ENCODE data around the gene COPE. TPM values are rescaled to one million over a fixed set of nuclear protein-coding genes. Genes with fewer than 3 reads are reported as not detected.

The COPE gene
- total RNA-seq, 1 experiment from 2014 or later, result 207 TPM

- Histone ChIP-seq H3K9me3 (no peaks in the 10 kb centered on the region), H3K4me1 (no peaks in the 10 kb centered on the region), H3K27me3 (replicated peaks; ENCODE audit: control insufficient read depth, insufficient read depth, low read length) (no peaks in the 10 kb centered on the region), H3K36me3 (ENCODE audit: control insufficient read depth, insufficient read depth, low read length) (no peaks in the 10 kb centered on the region), H3K4me3 (ENCODE audit: low read depth, low read length) (no peak overlapping the region)
- Mint-ChIP-seq H3K9me3 (ENCODE audit: unreplicated experiment) (no peaks in the 10 kb centered on the region), H3K4me1 (ENCODE audit: low read depth, unreplicated experiment) (peaks cover 6% of the 10 kb centered on the region), H3K27me3 (ENCODE audit: insufficient read depth, unreplicated experiment) (no peaks in the 10 kb centered on the region), H3K4me3 (ENCODE audit: unreplicated experiment) (no peak overlapping the region), H3K27ac (ENCODE audit: unreplicated experiment) (no peak overlapping the region), H3K36me3 (ENCODE audit: insufficient read depth, unreplicated experiment) (no peaks in the 10 kb centered on the region)
- ChIA-PET POLR2A (no interaction called here), CTCF (no interaction called here)
- no peak for TF ChIP-seq CTCF (IDR thresholded peaks at IDR 0.05; ENCODE audit: insufficient read depth in 1 of 2, low read depth in 1 of 2, low read length in 1 of 2, severe bottlenecking in 1 of 2, unreplicated experiment in 1 of 2)
- BruUV-seq (replicated peaks), result no TSS peak
- intact Hi-C loops (cut with micrococcal nuclease; ENCODE audit: unreplicated experiment), result no loop called here
- no peak for DNase-seq
Observed at GRCh38 chr19:18945297-18945696, 26.1 kb upstream of the COPE start.

DNA sequence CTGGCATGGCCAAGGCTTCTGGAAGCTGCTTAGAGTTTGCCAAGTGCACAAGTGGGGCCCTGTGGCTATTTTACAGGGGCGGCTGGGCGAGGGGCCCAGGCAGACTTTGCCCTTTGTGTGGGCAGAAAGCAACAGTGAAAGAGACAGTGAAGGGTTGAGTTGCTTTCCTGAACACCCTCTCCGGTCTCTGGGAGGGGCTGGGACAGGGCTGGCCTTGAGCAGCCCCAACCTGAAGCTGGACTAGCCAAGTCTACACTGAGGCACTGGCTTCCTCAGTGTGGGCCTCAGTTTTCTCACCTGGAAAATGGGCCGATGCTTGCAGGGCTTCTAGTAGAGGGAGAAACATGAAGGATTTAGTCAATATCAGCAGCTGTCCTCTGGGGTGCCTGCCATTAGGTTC, 24.3 kb upstream of the COPE start:
- POLR2A ChIA-PET, result no interaction called here

GRCh38 chr19:18942692-18943091, 23.5 kb upstream of the COPE start:
- H3K27ac Mint-ChIP-seq (ENCODE audit: unreplicated experiment), result no peak overlapping the region
- Histone ChIP-seq H3K36me3 (ENCODE audit: control insufficient read depth, insufficient read depth, low read length) (no peaks in the 10 kb centered on the region), H3K4me3 (ENCODE audit: low read depth, low read length) (no peak overlapping the region), H3K4me1 (no peaks in the 10 kb centered on the region), H3K9me3 (no peaks in the 10 kb centered on the region), H3K27me3 (replicated peaks; ENCODE audit: control insufficient read depth, insufficient read depth, low read length) (no peaks in the 10 kb centered on the region)
- H3K27me3 Mint-ChIP-seq (ENCODE audit: insufficient read depth, unreplicated experiment), result no peaks in the 10 kb centered on the region
- DNase-seq, result no peak
- TF ChIP-seq CTCF (IDR thresholded peaks at IDR 0.05; ENCODE audit: insufficient read depth in 1 of 2, low read depth in 1 of 2, low read length in 1 of 2, severe bottlenecking in 1 of 2, unreplicated experiment in 1 of 2), result no peak
- intact Hi-C loops (cut with micrococcal nuclease; ENCODE audit: unreplicated experiment), result loop anchor here (5.0 kb wide), 1 partner anchor 45 kb away; no protein-coding TSS in a partner anchor
- ChIA-PET POLR2A (no interaction called here), CTCF (no interaction called here)
- H3K4me3 Mint-ChIP-seq (ENCODE audit: unreplicated experiment), result peak overlapping the region; percentile 77
- no TSS peak for BruUV-seq (replicated peaks)
- no peaks in the 10 kb centered on the region for H3K9me3 Mint-ChIP-seq (ENCODE audit: unreplicated experiment)
- peaks cover 12% of the 10 kb centered on the region for H3K4me1 Mint-ChIP-seq (ENCODE audit: low read depth, unreplicated experiment)
- H3K36me3 Mint-ChIP-seq (ENCODE audit: insufficient read depth, unreplicated experiment), result peaks cover 9% of the 10 kb centered on the region

More for the DNA sequence above, 24.3 kb upstream of the COPE start:
- Histone ChIP-seq H3K36me3 (ENCODE audit: control insufficient read depth, insufficient read depth, low read length) (no peaks in the 10 kb centered on the region), H3K27me3 (replicated peaks; ENCODE audit: control insufficient read depth, insufficient read depth, low read length) (no peaks in the 10 kb centered on the region), H3K4me3 (ENCODE audit: low read depth, low read length) (no peak overlapping the region), H3K9me3 (no peaks in the 10 kb centered on the region), H3K4me1 (no peaks in the 10 kb centered on the region)
- peaks cover 12% of the 10 kb centered on the region for H3K4me1 Mint-ChIP-seq (ENCODE audit: low read depth, unreplicated experiment)
- H3K36me3 Mint-ChIP-seq (ENCODE audit: insufficient read depth, unreplicated experiment), result peaks cover 6% of the 10 kb centered on the region
- BruUV-seq (replicated peaks), result no TSS peak
- no peak overlapping the region for H3K4me3 Mint-ChIP-seq (ENCODE audit: unreplicated experiment)
- H3K27ac Mint-ChIP-seq (ENCODE audit: unreplicated experiment), result no peak overlapping the region
- no peaks in the 10 kb centered on the region for H3K27me3 Mint-ChIP-seq (ENCODE audit: insufficient read depth, unreplicated experiment)
- CTCF ChIA-PET, result no interaction called here
- no peak for TF ChIP-seq CTCF (IDR thresholded peaks at IDR 0.05; ENCODE audit: insufficient read depth in 1 of 2, low read depth in 1 of 2, low read length in 1 of 2, severe bottlenecking in 1 of 2, unreplicated experiment in 1 of 2)
- DNase-seq, result no peak
- H3K9me3 Mint-ChIP-seq (ENCODE audit: unreplicated experiment), result no peaks in the 10 kb centered on the region
- intact Hi-C loops (cut with micrococcal nuclease; ENCODE audit: unreplicated experiment), result loop anchor here (5.0 kb wide), 1 partner anchor 44 kb away; no protein-coding TSS in a partner anchor

Measured in Caco-2 (cell line).